H9 (cell line): ENCODE measurements around the gene ANGEL1. TPM values are rescaled to one million over a fixed set of nuclear protein-coding genes. Genes with fewer than 3 reads are reported as not detected.

Experiments used
- DNase-seq: peaks from one replicate; pipeline ENCODE4 v3.0.0-alpha.2; 2017
- H2AFZ ChIP-seq: one replicate; pipeline ENCODE4 v1.6.1; 2013; ENCODE audit warnings: mild to moderate bottlenecking, low read length, control low read depth, moderate library complexity
- H2AK5ac ChIP-seq: 2 replicates; pipeline ENCODE4 v1.6.1; 2013; ENCODE audit warnings: low read length, control low read depth, mixed read lengths; ENCODE audit not compliant: insufficient read length
- H2BK120ac ChIP-seq: one replicate; pipeline ENCODE4 v1.6.1; 2013; ENCODE audit warnings: low read depth, mild to moderate bottlenecking, low read length, control low read depth, inconsistent platforms; ENCODE audit not compliant: poor library complexity, severe bottlenecking
- H2BK12ac ChIP-seq: 2 replicates; pipeline ENCODE4 v1.6.1; 2013; ENCODE audit warnings: low read length, control low read depth, mixed read lengths, low read depth; ENCODE audit not compliant: insufficient read length
- H2BK15ac ChIP-seq: 2 replicates; pipeline ENCODE4 v1.6.1; 2013; ENCODE audit warnings: low read depth, low read length, control low read depth
- H2BK20ac ChIP-seq: one replicate; pipeline ENCODE4 v1.6.1; 2013; ENCODE audit warnings: low read depth, mild to moderate bottlenecking, low read length, control low read depth, inconsistent platforms; ENCODE audit not compliant: poor library complexity, severe bottlenecking
- H2BK5ac ChIP-seq: 2 replicates; pipeline ENCODE4 v1.6.1; 2013; ENCODE audit warnings: low read length, control low read depth, mixed read lengths; ENCODE audit not compliant: insufficient read length
- H3K14ac ChIP-seq: 2 replicates; pipeline ENCODE4 v1.6.1; 2013; ENCODE audit warnings: low read length, control low read depth; ENCODE audit not compliant: insufficient read depth
- H3K18ac ChIP-seq: 2 replicates; pipeline ENCODE4 v1.6.1; 2013; ENCODE audit warnings: low read depth, mild to moderate bottlenecking, mixed read lengths, low read length, control low read depth; ENCODE audit not compliant: insufficient read length
- H3K23ac ChIP-seq: 2 replicates; pipeline ENCODE4 v1.6.1; 2013; ENCODE audit warnings: low read length, control low read depth, mixed read lengths, low read depth; ENCODE audit not compliant: insufficient read length
- H3K23me2 ChIP-seq: 2 replicates; pipeline ENCODE4 v1.6.1; 2013; ENCODE audit warnings: low read depth, mild to moderate bottlenecking, mixed read lengths, low read length, control low read depth; ENCODE audit not compliant: insufficient read length, poor library complexity, severe bottlenecking
- H3K27ac ChIP-seq: 2 replicates; pipeline ENCODE4 v1.5.1; 2013; ENCODE audit warnings: low read length, control low read depth, mixed read lengths, low read depth; ENCODE audit not compliant: insufficient read length
- H3K27me3 ChIP-seq: 2 replicates; pipeline ENCODE4 v1.6.1; 2013; ENCODE audit warnings: low read length, control low read depth, inconsistent platforms; ENCODE audit not compliant: insufficient read depth
- H3K4ac ChIP-seq: 2 replicates; pipeline ENCODE4 v1.6.1; 2013; ENCODE audit warnings: low read depth, mild to moderate bottlenecking, control low read depth, inconsistent platforms, low read length, moderate library complexity
- H3K4me1 ChIP-seq: 2 replicates; pipeline ENCODE4 v1.6.1; 2013; ENCODE audit warnings: low read length, control low read depth, inconsistent platforms; ENCODE audit not compliant: insufficient read depth
- H3K4me2 ChIP-seq: 2 replicates; pipeline ENCODE4 v1.6.1; 2013; ENCODE audit warnings: low read length, control low read depth, mixed read lengths; ENCODE audit not compliant: insufficient read length, insufficient read depth
- H3K56ac ChIP-seq: 2 replicates; pipeline ENCODE4 v1.6.1; 2013; ENCODE audit warnings: low read depth, mild to moderate bottlenecking, mixed read lengths, low read length, control low read depth; ENCODE audit not compliant: insufficient read length
- H3K79me1 ChIP-seq: 2 replicates; pipeline ENCODE4 v1.6.1; 2013; ENCODE audit warnings: low read depth, mild to moderate bottlenecking, moderate library complexity, low read length, control low read depth, inconsistent platforms; ENCODE audit not compliant: insufficient read depth, poor library complexity, severe bottlenecking
- H3K79me2 ChIP-seq: 2 replicates; pipeline ENCODE4 v1.6.1; 2013; ENCODE audit warnings: low read length, control low read depth, inconsistent platforms; ENCODE audit not compliant: insufficient read depth
- H3K9ac ChIP-seq: 2 replicates; pipeline ENCODE4 v1.6.1; 2013; ENCODE audit warnings: low read length, control low read depth, mixed read lengths; ENCODE audit not compliant: insufficient read length; ENCODE audit errors: extremely low read depth
- H3K9me3 ChIP-seq: one replicate; pipeline ENCODE4 v1.6.1; 2013; ENCODE audit warnings: low read depth, low read length, inconsistent platforms; ENCODE audit not compliant: control insufficient read depth
- H3T11ph ChIP-seq: one replicate; pipeline ENCODE4 v1.6.1; 2013; ENCODE audit warnings: mild to moderate bottlenecking, low read length, control low read depth, inconsistent platforms
- H4K20me1 ChIP-seq: one replicate; pipeline ENCODE4 v1.6.1; 2013; ENCODE audit not compliant: control insufficient read depth, insufficient read length, insufficient read depth
- H4K5ac ChIP-seq: 2 replicates; pipeline ENCODE4 v1.6.1; 2013; ENCODE audit warnings: low read depth, mild to moderate bottlenecking, mixed read lengths, low read length, control low read depth; ENCODE audit not compliant: insufficient read length
- H4K8ac ChIP-seq: replicated peaks from 2 replicates; pipeline ENCODE4 v1.6.1; 2013; ENCODE audit warnings: low read length, control low read depth, mixed read lengths, low read depth; ENCODE audit not compliant: insufficient read length
- H4K91ac ChIP-seq: 2 replicates; pipeline ENCODE4 v1.6.1; 2013; ENCODE audit warnings: low read depth, mild to moderate bottlenecking, moderate library complexity, mixed read lengths, low read length, control low read depth; ENCODE audit not compliant: insufficient read length
- H3K27ac Mint-ChIP-seq, 3 experiments: 2 replicates in 2 of 3; 3 replicates in 1 of 3; pipeline ENCODE4 v1.8.0; 2020 to 2021; ENCODE audit warnings: mixed read lengths in 3 of 3, mild to moderate bottlenecking in 1 of 3, moderate library complexity in 1 of 3
- H3K27me3 Mint-ChIP-seq: 2 replicates; pipeline ENCODE4 v1.8.0; 2021; ENCODE audit warnings: low read depth, mild to moderate bottlenecking, moderate library complexity, mixed read lengths
- H3K36me3 Mint-ChIP-seq, 3 experiments: 2 replicates in 2 of 3; 3 replicates in 1 of 3; pipeline ENCODE4 v1.8.0; 2020 to 2021; ENCODE audit warnings: low read depth in 3 of 3, mixed read lengths in 3 of 3; ENCODE audit not compliant: insufficient read depth in 1 of 3
- H3K4me1 Mint-ChIP-seq, 2 experiments: 2 replicates each; pipeline ENCODE4 v1.8.0; 2020; ENCODE audit warnings: mixed read lengths in 2 of 2
- H3K4me3 Mint-ChIP-seq, 2 experiments: 2 replicates in 1 of 2; 3 replicates in 1 of 2; pipeline ENCODE4 v1.8.0; 2020 to 2021; ENCODE audit warnings: mild to moderate bottlenecking in 2 of 2, mixed read lengths in 2 of 2, moderate library complexity in 1 of 2
- H3K9me3 Mint-ChIP-seq, 2 experiments: 2 replicates in 1 of 2; 3 replicates in 1 of 2; pipeline ENCODE4 v1.8.0; 2020; ENCODE audit warnings: mild to moderate bottlenecking in 2 of 2, mixed read lengths in 2 of 2, moderate library complexity in 1 of 2
- WGBS: extraction: QIAGEN DNeasy Blood & Tissue Kit; methylation state at CpG from one replicate; pipeline ENCODE4 v1.1.7; 2013; ENCODE audit warnings: missing lambda C conversion rate, low lambda C conversion rate, mixed read lengths; ENCODE audit not compliant: insufficient read length; ENCODE audit errors: extremely low coverage; 5-methylcytosine and 5-hydroxymethylcytosine counted together
- total RNA-seq: library from RNA; stranded (reverse); gene quantifications from 2 replicates; pipeline ENCODE4 v1.2.1, GENCODE V29; 2021
- TF ChIP-seq, protein P1 (sequence below): fragments of 200-600 bp; sonication (generic); conservative IDR thresholded peaks from 3 replicates; pipeline ENCODE4 v1.8.0; 2021; ENCODE audit warnings: antibody characterized with exemption, mild to moderate bottlenecking

The ANGEL1 gene
- total RNA-seq, 1 experiment from 2014 or later = 21.5 TPM

DNA sequence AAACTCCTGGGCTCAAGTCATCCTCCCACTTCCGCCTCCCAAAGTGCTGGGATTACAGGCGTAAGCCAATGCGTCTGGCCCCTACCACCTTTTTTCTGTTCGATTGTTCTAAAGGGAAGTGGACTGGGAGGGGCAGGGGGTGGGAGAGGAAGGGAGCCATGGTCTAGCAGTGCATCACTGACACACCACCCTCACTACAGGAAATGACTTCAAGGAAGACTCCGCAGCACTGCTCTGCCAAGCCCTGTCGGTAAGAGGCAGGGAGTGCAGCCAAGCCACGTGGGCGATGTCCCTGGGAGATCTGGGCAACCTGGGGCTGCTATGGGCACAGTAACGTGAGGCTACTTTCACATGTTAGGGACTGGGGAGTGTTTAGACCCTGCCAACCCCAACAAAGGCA is 31.5 kb upstream of the ANGEL1 start:
- Histone ChIP-seq H2BK20ac (no peak overlapping the region), H3K79me2 (no peaks in the 10 kb centered on the region), H2BK12ac (no peak overlapping the region), H4K5ac (no peak overlapping the region), H3T11ph (no peak overlapping the region), H3K4me2 (no peak overlapping the region), H3K23me2 (no peaks in the 10 kb centered on the region), H2BK15ac (no peak overlapping the region), H3K23ac (no peak overlapping the region), H4K91ac (no peak overlapping the region), H3K14ac (no peak overlapping the region), H2AK5ac (no peak overlapping the region), H3K79me1 (no peaks in the 10 kb centered on the region), H2BK120ac (no peak overlapping the region), H3K9ac (no peak overlapping the region), H3K9me3 (no peaks in the 10 kb centered on the region), H3K27me3 (no peaks in the 10 kb centered on the region), H3K27ac (no peak overlapping the region), H3K56ac (no peak overlapping the region), H3K18ac (no peak overlapping the region), H2BK5ac (no peak overlapping the region), H4K20me1 (no peaks in the 10 kb centered on the region), H3K4me1 (no peaks in the 10 kb centered on the region), H4K8ac (no peak overlapping the region), H3K4ac (no peak overlapping the region), H2AFZ (no peak overlapping the region)
- H3K4me3 Mint-ChIP-seq = no peak overlapping the region
- WGBS = no CpG with 5 or more reads among the region's 9 CpGs
- peaks cover 10% of the 10 kb centered on the region for H3K27me3 Mint-ChIP-seq
- no peaks in the 10 kb centered on the region for H3K36me3 Mint-ChIP-seq
- no peaks in the 10 kb centered on the region for H3K9me3 Mint-ChIP-seq
- peak; percentile 74 for DNase-seq
- H3K4me1 Mint-ChIP-seq = no peaks in the 10 kb centered on the region
- TF ChIP-seq, protein P1, sequence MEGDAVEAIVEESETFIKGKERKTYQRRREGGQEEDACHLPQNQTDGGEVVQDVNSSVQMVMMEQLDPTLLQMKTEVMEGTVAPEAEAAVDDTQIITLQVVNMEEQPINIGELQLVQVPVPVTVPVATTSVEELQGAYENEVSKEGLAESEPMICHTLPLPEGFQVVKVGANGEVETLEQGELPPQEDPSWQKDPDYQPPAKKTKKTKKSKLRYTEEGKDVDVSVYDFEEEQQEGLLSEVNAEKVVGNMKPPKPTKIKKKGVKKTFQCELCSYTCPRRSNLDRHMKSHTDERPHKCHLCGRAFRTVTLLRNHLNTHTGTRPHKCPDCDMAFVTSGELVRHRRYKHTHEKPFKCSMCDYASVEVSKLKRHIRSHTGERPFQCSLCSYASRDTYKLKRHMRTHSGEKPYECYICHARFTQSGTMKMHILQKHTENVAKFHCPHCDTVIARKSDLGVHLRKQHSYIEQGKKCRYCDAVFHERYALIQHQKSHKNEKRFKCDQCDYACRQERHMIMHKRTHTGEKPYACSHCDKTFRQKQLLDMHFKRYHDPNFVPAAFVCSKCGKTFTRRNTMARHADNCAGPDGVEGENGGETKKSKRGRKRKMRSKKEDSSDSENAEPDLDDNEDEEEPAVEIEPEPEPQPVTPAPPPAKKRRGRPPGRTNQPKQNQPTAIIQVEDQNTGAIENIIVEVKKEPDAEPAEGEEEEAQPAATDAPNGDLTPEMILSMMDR = peak; percentile 43; the same call in 2 of the 3 replicates
- H3K27ac Mint-ChIP-seq = peak overlapping the region in 1 of 3 experiments; percentile 41; a peak in 2 of 7 replicates
